NCI-H345 treated with DMSO at 0.1 percent for 48 hours (cell line): ENCODE results near the gene CCNI2.
"Not testable (repeated sequence)": the region's sequence is repeated elsewhere in the genome, so short reads cannot be mapped to it uniquely, and the experiment has no call there.

Experiments
- DNase-seq: peaks from one replicate; lab custom pipeline; 2025; ENCODE audit not compliant: unreplicated experiment; lab: John Stamatoyannopoulos, UW

The CCNI2 gene

DNA sequence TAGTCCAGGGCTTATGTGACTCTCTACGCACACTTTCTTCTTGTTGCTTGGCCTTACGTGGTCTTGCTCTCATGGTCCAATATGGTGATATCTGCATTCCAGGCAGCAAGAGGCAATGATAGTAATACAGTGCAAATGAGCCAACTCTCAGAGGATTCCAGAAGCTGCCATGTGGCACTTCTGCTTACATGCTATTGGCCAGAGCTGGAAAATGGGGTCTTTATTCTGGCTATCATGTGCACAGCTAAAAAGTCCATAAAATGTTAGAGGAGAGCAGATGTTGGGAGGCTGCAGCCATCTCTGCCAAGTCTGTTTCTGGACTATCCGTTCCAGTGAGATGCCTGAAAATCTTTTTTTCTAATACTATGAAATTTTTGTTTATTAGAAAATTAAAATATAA, 32.7 kb downstream of the CCNI2 start:
- no peak for DNase-seq

DNA sequence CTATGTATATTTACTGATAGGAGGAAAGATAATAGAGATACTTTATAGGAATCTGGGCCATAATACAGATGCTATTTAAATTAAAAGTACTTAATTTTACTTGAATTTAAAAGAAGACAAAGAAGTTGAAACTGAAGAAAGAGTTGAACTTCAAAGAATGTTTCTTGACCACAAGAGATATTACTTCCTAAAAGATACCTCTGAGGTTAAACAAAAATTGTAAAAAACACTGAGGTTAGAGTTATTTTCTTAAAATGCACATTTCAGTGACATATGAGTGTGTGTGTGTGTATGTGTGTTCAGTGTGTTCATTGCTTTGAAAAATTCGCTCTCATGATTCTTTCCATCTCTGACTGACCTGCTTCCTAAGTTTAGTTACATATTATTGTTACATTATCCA, 33.4 kb downstream of the CCNI2 start:
- no peak for DNase-seq

- no peak for DNase-seq
Observed at GRCh38 chr5:132781029-132781428, 33.8 kb downstream of the CCNI2 start.

DNA sequence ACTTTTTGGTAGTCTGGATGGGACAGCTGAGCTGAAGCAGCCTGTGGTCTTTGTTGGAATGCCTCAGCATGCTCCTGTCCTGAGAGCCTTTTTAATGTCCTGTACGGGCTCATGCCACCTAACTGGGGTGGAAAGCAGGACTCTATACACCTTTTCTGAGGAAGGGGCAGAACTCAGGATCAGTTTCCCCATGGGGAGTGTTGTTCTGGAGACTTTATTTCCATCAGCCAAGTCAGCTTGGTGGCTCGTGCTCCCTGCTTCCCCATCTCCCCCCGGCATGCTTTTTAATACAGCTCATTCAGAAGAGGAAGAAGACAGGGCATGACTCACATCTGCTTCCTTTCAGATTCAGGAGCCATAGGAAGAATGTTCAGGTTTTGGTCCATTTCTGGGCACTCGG, 34.9 kb downstream of the CCNI2 start:
- no peak for DNase-seq

GRCh38 chr5:132785365-132785764, 38.1 kb downstream of the CCNI2 start:
- no peak for DNase-seq

GRCh38 chr5:132785864-132786263, 38.6 kb downstream of the CCNI2 start:
- DNase-seq, result no peak

GRCh38 chr5:132787076-132787475, 39.9 kb downstream of the CCNI2 start:
- no peak for DNase-seq

- no peak for DNase-seq
Observed at GRCh38 chr5:132788508-132788907, 41.3 kb downstream of the CCNI2 start.

DNA sequence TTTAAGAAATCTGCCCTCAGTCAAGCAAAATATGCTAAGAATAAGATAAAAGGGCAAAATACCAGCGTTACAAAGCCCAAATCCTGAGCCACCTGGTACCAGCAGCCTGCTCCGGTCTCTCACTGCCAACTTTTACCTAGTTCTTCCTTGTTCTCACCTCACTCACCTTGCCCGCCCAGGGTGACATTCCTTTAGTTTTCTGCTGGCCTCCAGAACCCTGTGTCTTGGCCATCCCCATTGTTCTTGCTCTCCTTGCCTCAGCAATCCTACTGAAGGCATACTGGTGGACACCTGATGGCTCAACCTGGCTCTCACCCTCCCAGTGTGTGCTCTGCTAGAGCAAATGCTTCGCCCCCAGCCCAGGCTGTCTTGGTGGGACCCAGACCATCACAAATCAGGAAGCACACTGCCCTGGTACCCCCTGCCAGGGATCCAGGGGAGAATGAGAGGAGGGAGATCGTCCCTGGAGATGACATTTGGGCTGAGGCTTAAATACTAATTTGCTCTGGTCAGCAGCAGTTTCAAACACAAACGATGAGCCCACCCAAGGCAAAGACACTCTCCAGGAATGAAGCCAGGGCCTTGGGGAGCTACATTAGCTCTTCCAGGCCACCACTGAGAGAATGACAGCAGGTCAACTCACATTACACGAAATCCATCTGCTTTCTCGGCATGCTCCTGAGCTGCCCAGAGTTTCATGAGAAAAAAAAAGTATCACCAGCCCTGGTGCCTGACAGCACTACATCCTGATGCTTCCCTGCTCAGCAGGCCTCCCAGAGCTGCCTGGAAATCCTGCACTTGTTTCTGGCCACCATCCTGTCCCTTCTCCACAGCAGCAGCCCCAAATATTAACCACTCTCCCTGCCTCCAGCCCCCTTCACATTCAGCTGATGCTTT, 42.0 kb downstream of the CCNI2 start:
- no peak for DNase-seq

- DNase-seq, result no peak
Observed at GRCh38 chr5:132790201-132790865, 43.1 kb downstream of the CCNI2 start.

DNA sequence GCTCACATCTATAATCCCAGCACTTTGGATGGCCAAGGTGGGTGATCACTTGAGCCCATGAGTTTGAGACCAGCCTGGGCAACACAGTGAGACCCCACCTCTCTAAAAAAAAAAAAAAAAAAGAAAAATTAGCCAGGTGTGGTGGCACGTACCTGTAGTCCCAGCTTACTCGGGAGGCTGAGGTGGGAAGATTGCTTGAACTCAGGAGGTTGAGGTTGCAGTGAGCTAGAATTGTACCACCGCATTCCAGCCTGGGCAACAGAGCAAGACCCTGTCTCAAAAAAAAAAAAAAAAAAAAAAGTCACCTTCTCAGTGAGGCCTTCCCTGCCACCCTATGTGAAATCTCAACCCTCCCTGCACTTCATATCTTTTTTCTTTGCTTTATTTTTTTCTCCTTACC, 43.8 kb downstream of the CCNI2 start:
- no peak for DNase-seq

DNA sequence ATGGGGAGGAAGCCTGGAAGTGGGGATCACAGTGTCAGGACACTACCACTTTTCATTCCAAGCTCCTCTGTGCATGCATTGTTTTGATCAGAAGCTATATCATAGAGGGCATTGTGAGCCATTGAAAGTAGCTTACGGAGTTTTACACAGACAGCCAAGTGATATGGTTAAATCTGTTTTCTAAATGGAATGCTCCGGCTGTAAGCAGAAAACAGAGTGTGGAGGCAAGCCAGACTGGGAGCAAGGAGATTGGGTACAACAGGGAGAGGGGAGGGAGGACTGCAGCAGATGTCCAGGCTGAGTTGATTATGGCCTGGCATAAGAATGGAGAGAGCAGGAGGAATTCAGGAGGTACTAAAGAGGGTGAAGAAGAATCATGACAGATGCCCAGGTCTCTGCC, 50.4 kb downstream of the CCNI2 start:
- DNase-seq, result no peak

GRCh38 chr5:132799392-132799791, 52.2 kb downstream of the CCNI2 start:
- DNase-seq, result no peak

GRCh38 chr5:132800545-132800944, 53.3 kb downstream of the CCNI2 start:
- no peak for DNase-seq

GRCh38 chr5:132802044-132802684, 54.9 kb downstream of the CCNI2 start:
- DNase-seq, result no peak

- DNase-seq, result not testable (repeated sequence)
Observed at GRCh38 chr5:132802685-132803066, 55.5 kb downstream of the CCNI2 start.
